HT1080 (cell line): ENCODE measurements around the gene AMH. TPM values are rescaled to one million over a fixed set of nuclear protein-coding genes. Genes with fewer than 3 reads are reported as not detected.

Source experiments
- DNase-seq: peaks from one replicate; pipeline ENCODE4 v3.0.0-alpha.2; 2015; ENCODE audit warnings: low read depth
- small RNA-seq: library from RNA; depleted of rRNA; stranded (forward); fragments of <200 nt; gene quantifications from one replicate; pipeline ENCODE3, GENCODE V24; 2014
- total RNA-seq: library from RNA; depleted of rRNA; stranded (reverse); fragments of >200 nt; shearing (Covaris generic); gene quantifications from 2 replicates; pipeline ENCODE4 v1.2.3, GENCODE V29; 2014; rRNA removed

Gene AMH
- total RNA-seq, 1 experiment from 2014 or later, result 7.2 TPM

GRCh38 chr19:2282862-2283237 is 33.7 kb downstream of the AMH start:
- DNase-seq, result no peak

DNA sequence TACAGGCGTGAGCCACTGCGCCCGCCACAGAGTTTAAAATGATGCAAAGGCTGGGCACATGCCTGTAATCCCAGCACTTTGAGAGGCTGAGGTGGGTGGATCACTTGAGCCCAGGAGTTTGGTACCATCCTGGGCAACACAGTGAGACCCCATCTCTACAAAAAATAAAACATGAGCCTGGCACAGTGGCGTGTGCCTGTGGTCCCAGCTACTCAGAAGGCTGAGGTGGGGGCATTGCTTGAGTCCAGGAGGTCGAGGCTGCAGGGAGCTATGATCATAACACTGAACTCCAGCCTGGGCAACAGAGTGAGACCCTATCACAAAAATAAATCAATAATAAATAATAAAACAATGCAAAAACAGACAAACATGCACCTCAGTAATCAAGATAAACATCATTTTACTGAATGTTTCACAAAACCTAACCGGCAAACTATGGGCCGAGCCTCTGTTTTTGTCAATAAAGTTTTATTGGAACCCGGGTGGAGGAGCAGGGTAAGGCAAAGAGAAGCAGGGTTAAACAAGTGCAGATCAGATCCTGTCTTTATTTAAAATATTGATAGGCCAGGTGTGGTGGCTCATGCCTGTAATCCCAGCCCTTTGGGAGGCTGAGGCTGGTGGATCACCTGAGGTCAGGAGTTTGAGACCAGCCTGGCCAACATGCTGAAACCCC is 34.8 kb downstream of the AMH start:
- DNase-seq, result no peak

GRCh38 chr19:2286402-2287140 is 37.4 kb downstream of the AMH start:
- DNase-seq, result no peak

DNA sequence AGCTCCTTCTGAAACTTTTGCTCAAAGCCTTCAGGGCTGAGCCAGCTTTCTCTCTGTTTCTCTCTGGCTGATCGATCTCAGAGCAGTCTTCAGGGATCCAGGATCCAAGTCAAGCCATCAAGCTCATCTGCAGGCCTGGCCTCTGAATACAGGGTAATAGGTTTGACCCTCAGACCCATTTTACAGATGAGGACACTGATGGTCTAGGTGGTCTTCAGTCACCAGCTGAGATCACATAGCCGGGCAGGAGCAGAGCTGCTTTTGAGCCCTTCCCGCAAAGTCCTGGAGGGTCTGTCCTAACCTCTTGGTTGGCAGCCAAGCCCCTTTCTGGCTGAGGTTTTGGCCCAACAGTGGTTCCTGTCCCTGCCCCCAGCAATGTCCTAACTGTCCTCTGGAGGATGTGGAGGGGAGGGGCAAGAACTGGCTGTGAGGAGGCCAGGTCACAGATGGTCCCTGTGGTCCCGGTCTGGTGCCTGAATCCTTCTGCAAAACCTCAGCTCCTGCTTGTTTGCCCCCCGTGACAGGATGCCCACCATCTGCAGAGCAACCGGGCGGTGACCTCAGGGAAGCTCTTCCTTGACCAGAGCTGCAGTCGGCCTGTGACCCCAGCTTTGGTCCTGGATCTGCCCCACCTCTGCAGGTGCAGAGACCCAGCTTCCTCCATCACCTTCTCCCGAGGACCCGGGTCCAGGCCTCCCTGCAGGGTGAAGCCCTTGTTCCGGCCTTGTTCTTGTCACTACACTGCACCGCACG is 38.6 kb downstream of the AMH start:
- no peak for DNase-seq

- no peak for DNase-seq
These were observed 39.3 kb downstream of the AMH start for GRCh38 chr19:2288338-2288817.

GRCh38 chr19:2288818-2289713 is 39.9 kb downstream of the AMH start:
- no peak for DNase-seq

DNA sequence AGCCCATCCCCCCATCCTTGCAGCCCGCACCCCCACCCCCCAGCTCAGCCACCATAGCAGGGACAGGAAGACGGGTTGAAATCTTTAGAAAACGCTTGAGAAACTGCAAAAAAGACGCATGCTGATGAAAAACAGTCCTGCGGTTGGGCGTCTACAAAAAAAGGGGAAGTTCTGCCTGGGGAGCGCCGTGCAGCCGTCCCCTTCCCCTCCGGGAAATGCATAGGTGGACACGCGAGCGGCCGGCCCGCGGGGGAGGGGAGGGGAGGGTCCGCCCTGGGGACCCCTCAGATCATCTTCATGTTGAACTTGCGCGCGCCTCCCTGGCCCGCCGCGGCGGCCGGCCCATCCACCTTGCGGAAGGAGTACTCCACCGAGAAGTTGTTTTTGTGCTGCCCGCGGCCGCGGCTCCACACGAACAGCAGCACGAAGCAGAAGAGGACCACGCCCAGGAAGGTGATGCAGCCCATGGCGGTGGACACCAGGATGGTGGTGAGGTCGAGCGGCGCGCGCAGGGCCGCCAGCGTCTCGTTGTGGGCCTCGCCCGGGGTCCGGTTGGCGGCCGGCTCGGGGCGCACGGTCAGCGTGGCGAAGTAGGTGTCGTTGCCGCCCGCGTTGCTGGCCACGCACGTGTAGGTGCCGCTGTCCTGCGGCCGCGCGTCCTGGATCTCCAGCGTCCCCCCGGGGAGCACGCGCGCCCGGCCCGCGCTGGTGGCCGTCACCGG is 40.8 kb downstream of the AMH start:
- DNase-seq, result no peak

GRCh38 chr19:2290441-2291184 is 41.5 kb downstream of the AMH start:
- DNase-seq, result no peak

- no peak for DNase-seq
These were observed 42.1 kb downstream of the AMH start for GRCh38 chr19:2291185-2291751.

DNA sequence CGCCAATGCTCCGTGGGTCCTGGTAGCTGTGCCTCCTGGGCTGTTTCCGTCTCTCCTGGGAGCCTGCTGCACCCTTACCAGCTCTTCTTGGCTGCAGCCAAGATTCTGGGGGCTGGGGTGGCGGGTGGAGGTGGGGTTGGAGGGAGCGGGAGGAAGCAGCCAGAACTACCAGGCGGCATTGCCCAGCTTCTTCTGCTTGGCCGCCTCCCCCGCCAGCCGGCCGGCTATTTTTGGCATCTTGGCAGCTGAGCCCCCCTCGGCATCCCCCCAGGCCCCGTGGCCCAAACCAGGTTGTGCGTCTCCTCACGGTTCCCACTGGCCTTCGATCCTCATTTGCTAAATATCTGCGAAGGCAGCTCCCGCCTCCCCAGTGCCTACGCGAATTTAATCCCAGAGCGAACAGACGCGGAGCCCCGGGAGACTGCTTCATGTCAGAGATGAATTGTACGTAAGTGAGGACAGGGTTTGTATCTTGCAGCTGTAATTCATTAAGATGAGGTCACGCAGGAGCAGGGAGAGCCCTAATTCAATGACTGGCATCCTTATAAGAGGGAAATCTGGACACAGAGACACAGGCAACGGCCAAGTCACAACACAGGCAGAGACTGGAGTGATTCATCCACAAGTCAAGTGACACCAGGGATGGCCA is 45.7 kb downstream of the AMH start:
- no peak for DNase-seq

DNA sequence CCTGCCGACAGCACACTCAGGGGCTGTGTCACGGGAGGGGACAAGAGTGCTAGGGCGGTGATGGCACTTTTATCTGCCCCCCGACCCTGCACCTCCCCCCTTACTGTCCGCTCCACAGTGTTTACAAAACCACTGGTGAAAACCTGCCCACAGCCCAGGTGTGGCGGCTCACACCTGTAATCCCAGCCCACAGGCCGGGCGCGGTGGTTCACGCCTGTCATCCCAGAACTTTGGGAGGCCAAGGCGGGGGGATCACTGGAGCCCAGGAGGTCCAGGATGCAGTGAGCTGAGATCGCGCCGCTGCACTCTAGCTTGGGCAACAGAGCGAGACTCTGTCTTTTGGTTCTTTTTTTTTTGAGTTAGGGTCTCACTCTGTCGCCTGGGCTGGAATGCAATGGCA is 47.0 kb downstream of the AMH start:
- no peak for DNase-seq

DNA sequence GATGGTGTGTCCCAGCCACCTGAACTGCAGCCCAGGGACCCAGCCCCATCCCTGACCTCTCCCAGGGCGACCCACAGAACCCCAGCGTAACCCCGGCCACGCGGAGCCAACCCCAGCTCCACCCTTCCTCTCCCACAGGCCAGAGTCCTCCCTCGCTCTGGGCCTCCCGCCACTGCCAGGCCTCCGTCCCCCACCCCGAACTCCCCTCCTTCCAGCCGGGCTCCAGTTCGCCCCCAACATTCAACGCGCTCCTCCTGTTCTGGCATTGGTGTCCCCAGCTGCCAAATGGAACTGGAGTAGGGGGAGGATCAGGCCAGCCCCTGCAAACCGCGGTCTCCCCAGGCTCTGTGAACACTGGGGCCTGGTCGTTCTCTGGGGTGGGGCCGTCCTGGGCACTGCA is 51.4 kb downstream of the AMH start:
- DNase-seq, result no peak

Small RNA genes lying within 50 kb of the gene (small RNA-seq; reads per million reads assigned to genes)
- not detected for gene MIR1227

Other genes with a start within 250 kb of the AMH start
- gene BTBD2, start 233.6 kb upstream of the AMH start, total RNA-seq, result 51.8 and 66.6 TPM in 2 replicates
- 91.4 and 112 TPM in 2 replicates for gene MKNK2, start 198.1 kb upstream of the AMH start, total RNA-seq
- gene MOB3A, start 153.0 kb upstream of the AMH start, total RNA-seq, result 14.8 and 25.0 TPM in 2 replicates
- 1.7 and 2.8 TPM in 2 replicates for gene IZUMO4, start 152.4 kb upstream of the AMH start, total RNA-seq
- gene AP3D1, start 97.8 kb upstream of the AMH start, total RNA-seq, result 124 and 146 TPM in 2 replicates
- gene DOT1L, start 85.4 kb upstream of the AMH start, total RNA-seq, result 8.5 and 10.0 TPM in 2 replicates
- 146 and 152 TPM in 2 replicates for gene PLEKHJ1, start 13.0 kb upstream of the AMH start, total RNA-seq
- 71.2 and 91.0 TPM in 2 replicates for gene SF3A2, start 12.5 kb upstream of the AMH start, total RNA-seq
- gene JSRP1, start 7.1 kb downstream of the AMH start, total RNA-seq, result not detected in 2 replicates
- 0.03 and 0.35 TPM in 2 replicates for gene PEAK3, start 32.9 kb downstream of the AMH start, total RNA-seq
- gene LINGO3, start 58.8 kb downstream of the AMH start, total RNA-seq, result not detected in 2 replicates
- 280 and 379 TPM in 2 replicates for gene LSM7, start 79.3 kb downstream of the AMH start, total RNA-seq
- gene SPPL2B, start 79.4 kb downstream of the AMH start, total RNA-seq, result 13.4 and 16.2 TPM in 2 replicates
- gene TMPRSS9, start 110.9 kb downstream of the AMH start, total RNA-seq, result not detected in 2 replicates
- 115 and 124 TPM in 2 replicates for gene TIMM13, start 178.3 kb downstream of the AMH start, total RNA-seq
- gene LMNB2, start 207.6 kb downstream of the AMH start, total RNA-seq, result 249 and 268 TPM in 2 replicates
- 40.0 and 53.1 TPM in 2 replicates for gene GADD45B, start 226.8 kb downstream of the AMH start, total RNA-seq